GM23338 (cell line): Measurements from ENCODE around the gene ZFP36. TPM values are rescaled to one million over a fixed set of nuclear protein-coding genes. Genes with fewer than 3 reads are reported as not detected.

Experiments used
- ATAC-seq: fragments of 200-7000 bp; cut with Tn5 transposase; 3 replicates; pipeline ENCODE4 v1.9.1; 2020
- DNase-seq: peaks from one replicate; pipeline ENCODE4 v3.0.0-alpha.2; 2015; ENCODE audit warnings: low spot score
- H2AFZ ChIP-seq: fragments of 200-600 bp; sonication (generic); 2 replicates; pipeline ENCODE4 v1.8.0; 2016; ENCODE audit warnings: antibody characterized with exemption, mild to moderate bottlenecking, moderate library complexity
- H3F3A ChIP-seq: fragments of 200-600 bp; sonication (generic); replicated peaks from 2 replicates; pipeline ENCODE4 v1.8.0; 2017; ENCODE audit warnings: antibody characterized with exemption, mixed run types, low read depth
- H3K27ac ChIP-seq: fragments of 200-600 bp; sonication (generic); 2 replicates; pipeline ENCODE4 v1.6.1; 2016; ENCODE audit warnings: low read depth
- H3K27me3 ChIP-seq: fragments of 200-600 bp; sonication (generic); 2 replicates; pipeline ENCODE4 v1.8.0; 2016; ENCODE audit warnings: mild to moderate bottlenecking, mixed run types, moderate library complexity; ENCODE audit not compliant: insufficient read depth
- H3K36me3 ChIP-seq: fragments of 200-600 bp; sonication (generic); 2 replicates; pipeline ENCODE4 v1.8.0; 2016; ENCODE audit warnings: mild to moderate bottlenecking; ENCODE audit not compliant: insufficient read depth
- H3K4me1 ChIP-seq: fragments of 200-600 bp; sonication (generic); 2 replicates; pipeline ENCODE4 v1.8.0; 2016; ENCODE audit warnings: mild to moderate bottlenecking, moderate library complexity; ENCODE audit not compliant: insufficient read depth
- H3K4me2 ChIP-seq: fragments of 200-600 bp; sonication (generic); 2 replicates; pipeline ENCODE4 v1.7.1; 2017; ENCODE audit warnings: mixed run types
- H3K4me3 ChIP-seq: fragments of 200-600 bp; sonication (generic); 2 replicates; pipeline ENCODE4 v1.6.1; 2016; ENCODE audit warnings: mixed run types
- H3K79me2 ChIP-seq: fragments of 200-600 bp; sonication (generic); replicated peaks from 2 replicates; pipeline ENCODE4 v1.8.0; 2017; ENCODE audit warnings: mild to moderate bottlenecking; ENCODE audit not compliant: insufficient read depth
- H3K9me2 ChIP-seq: fragments of 200-600 bp; sonication (generic); 2 replicates; pipeline ENCODE4 v1.8.0; 2017; ENCODE audit not compliant: insufficient read depth
- H4K20me1 ChIP-seq: fragments of 200-600 bp; sonication (generic); replicated peaks from 2 replicates; pipeline ENCODE4 v1.8.0; 2017; ENCODE audit warnings: mild to moderate bottlenecking; ENCODE audit not compliant: insufficient read depth
- H3K27ac Mint-ChIP-seq: 2 replicates; pipeline ENCODE4 v1.8.0; 2020; ENCODE audit warnings: inconsistent platforms, mild to moderate bottlenecking, moderate library complexity, mixed read lengths
- H3K27me3 Mint-ChIP-seq: 3 replicates; pipeline ENCODE4 v1.8.0; 2022; ENCODE audit warnings: low read depth, mild to moderate bottlenecking, moderate library complexity, mixed read lengths, inconsistent platforms; ENCODE audit not compliant: insufficient read depth, poor library complexity
- H3K36me3 Mint-ChIP-seq: 3 replicates; pipeline ENCODE4 v1.8.0; 2021; ENCODE audit warnings: low read depth, mild to moderate bottlenecking, inconsistent platforms, moderate library complexity, mixed read lengths
- H3K4me1 Mint-ChIP-seq: 3 replicates; pipeline ENCODE4 v1.8.0; 2020; ENCODE audit warnings: mild to moderate bottlenecking, inconsistent platforms, mixed read lengths
- H3K4me3 Mint-ChIP-seq: 3 replicates; pipeline ENCODE4 v1.8.0; 2021; ENCODE audit warnings: moderate library complexity, mild to moderate bottlenecking, inconsistent platforms, mixed read lengths
- H3K9me3 Mint-ChIP-seq: 3 replicates; pipeline ENCODE4 v1.8.0; 2020; ENCODE audit warnings: moderate library complexity, mild to moderate bottlenecking, inconsistent platforms, mixed read lengths
- CREB1 ChIP-seq: fragments of 250-450 bp; sonication (Bioruptor Pico); IDR thresholded peaks from 2 replicates; pipeline ENCODE4 v1.5.0; 2020; ENCODE audit warnings: low read depth, mild to moderate bottlenecking, moderate library complexity
- JUNB ChIP-seq: IDR thresholded peaks from one replicate; pipeline ENCODE4 v1.6.1; 2016; ENCODE audit warnings: antibody characterized with exemption; ENCODE audit not compliant: unreplicated experiment
- POLR2AphosphoS5 ChIP-seq: IDR thresholded peaks from 2 replicates; pipeline ENCODE4 v1.6.1; 2016; ENCODE audit warnings: antibody characterized with exemption, low read depth
- polyA plus RNA-seq: library from polyadenylated mRNA; unstranded; fragments of >200 nt; fragmentation: Nextera tagmentation; extraction: Ambion mirVana; gene quantifications from 2 replicates; pipeline ENCODE4 v1.2.1, GENCODE V29; 2016
- total RNA-seq: library from RNA; depleted of rRNA; stranded (reverse); fragments of >200 nt; shearing (Covaris generic); gene quantifications from 2 replicates; pipeline ENCODE4 v1.2.3, GENCODE V29; 2014
- TF ChIP-seq, protein P1 (sequence below): fragments of 250-450 bp; sonication (Bioruptor Pico); IDR thresholded peaks from 2 replicates; pipeline ENCODE4 v1.5.0; 2020; ENCODE audit warnings: mild to moderate bottlenecking, moderate library complexity
- TF ChIP-seq, protein P2 (sequence below), 2 experiments: fragments of 200-600 bp in 1 of 2; sonication (generic) in 1 of 2; conservative IDR thresholded peaks; 2 replicates each; pipeline versions ENCODE4 v1.5.1 to v1.6.1; 2016 to 2017; ENCODE audit warnings: antibody characterized with exemption in 2 of 2, low read depth in 2 of 2, mild to moderate bottlenecking in 2 of 2, moderate library complexity in 1 of 2
- TF ChIP-seq, protein P3 (sequence below): IDR thresholded peaks from 2 replicates; pipeline ENCODE4 v1.6.1; 2016; ENCODE audit warnings: antibody characterized with exemption

Gene ZFP36
- total and polyA plus RNA-seq, 2 experiments from 2014 or later = 9.5 to 27.5 TPM

DNA sequence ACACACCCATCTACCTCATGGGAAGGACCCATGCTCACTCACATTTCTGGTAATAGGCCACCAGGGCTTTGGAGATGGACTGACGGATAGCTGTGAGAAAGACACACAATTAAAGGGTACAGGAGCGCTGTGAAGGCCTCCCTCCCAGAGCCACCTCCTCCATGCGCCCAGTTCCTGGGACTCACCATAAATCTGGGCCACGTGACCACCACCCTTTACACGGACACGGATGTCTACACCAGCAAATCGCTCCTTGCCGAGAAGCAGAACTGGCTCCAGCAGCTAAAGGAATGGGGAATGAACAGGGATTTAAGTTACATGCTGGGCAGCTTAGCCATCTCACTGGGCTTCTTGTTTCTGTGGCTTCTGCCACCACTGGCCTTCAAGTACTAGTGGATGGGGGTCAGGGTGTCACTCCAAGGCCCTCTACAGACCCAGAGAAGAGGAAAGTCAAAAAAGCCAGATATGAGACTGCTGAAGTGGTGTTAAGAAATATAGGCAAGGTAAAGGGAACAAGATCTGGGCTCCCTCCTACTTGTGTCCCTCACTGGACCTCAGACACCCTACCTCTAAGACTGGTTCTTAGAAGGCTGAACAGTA lies 26.9 kb downstream of the ZFP36 start (continued):
- TF ChIP-seq, protein P1, sequence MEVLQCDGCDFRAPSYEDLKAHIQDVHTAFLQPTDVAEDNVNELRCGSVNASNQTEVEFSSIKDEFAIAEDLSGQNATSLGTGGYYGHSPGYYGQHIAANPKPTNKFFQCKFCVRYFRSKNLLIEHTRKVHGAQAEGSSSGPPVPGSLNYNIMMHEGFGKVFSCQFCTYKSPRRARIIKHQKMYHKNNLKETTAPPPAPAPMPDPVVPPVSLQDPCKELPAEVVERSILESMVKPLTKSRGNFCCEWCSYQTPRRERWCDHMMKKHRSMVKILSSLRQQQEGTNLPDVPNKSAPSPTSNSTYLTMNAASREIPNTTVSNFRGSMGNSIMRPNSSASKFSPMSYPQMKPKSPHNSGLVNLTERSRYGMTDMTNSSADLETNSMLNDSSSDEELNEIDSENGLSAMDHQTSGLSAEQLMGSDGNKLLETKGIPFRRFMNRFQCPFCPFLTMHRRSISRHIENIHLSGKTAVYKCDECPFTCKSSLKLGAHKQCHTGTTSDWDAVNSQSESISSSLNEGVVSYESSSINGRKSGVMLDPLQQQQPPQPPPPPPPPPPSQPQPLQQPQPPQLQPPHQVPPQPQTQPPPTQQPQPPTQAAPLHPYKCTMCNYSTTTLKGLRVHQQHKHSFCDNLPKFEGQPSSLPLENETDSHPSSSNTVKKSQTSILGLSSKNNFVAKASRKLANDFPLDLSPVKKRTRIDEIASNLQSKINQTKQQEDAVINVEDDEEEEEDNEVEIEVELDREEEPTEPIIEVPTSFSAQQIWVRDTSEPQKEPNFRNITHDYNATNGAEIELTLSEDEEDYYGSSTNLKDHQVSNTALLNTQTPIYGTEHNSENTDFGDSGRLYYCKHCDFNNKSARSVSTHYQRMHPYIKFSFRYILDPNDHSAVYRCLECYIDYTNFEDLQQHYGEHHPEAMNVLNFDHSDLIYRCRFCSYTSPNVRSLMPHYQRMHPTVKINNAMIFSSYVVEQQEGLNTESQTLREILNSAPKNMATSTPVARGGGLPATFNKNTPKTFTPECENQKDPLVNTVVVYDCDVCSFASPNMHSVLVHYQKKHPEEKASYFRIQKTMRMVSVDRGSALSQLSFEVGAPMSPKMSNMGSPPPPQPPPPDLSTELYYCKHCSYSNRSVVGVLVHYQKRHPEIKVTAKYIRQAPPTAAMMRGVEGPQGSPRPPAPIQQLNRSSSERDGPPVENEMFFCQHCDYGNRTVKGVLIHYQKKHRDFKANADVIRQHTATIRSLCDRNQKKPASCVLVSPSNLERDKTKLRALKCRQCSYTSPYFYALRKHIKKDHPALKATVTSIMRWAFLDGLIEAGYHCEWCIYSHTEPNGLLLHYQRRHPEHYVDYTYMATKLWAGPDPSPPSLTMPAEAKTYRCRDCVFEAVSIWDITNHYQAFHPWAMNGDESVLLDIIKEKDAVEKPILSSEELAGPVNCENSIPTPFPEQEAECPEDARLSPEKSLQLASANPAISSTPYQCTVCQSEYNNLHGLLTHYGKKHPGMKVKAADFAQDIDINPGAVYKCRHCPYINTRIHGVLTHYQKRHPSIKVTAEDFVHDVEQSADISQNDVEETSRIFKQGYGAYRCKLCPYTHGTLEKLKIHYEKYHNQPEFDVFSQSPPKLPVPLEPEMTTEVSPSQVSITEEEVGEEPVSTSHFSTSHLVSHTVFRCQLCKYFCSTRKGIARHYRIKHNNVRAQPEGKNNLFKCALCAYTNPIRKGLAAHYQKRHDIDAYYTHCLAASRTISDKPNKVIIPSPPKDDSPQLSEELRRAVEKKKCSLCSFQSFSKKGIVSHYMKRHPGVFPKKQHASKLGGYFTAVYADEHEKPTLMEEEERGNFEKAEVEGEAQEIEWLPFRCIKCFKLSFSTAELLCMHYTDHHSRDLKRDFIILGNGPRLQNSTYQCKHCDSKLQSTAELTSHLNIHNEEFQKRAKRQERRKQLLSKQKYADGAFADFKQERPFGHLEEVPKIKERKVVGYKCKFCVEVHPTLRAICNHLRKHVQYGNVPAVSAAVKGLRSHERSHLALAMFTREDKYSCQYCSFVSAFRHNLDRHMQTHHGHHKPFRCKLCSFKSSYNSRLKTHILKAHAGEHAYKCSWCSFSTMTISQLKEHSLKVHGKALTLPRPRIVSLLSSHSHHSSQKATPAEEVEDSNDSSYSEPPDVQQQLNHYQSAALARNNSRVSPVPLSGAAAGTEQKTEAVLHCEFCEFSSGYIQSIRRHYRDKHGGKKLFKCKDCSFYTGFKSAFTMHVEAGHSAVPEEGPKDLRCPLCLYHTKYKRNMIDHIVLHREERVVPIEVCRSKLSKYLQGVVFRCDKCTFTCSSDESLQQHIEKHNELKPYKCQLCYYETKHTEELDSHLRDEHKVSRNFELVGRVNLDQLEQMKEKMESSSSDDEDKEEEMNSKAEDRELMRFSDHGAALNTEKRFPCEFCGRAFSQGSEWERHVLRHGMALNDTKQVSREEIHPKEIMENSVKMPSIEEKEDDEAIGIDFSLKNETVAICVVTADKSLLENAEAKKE (CRISPR knock-in tag) = no peak
- TF ChIP-seq, protein P2, sequence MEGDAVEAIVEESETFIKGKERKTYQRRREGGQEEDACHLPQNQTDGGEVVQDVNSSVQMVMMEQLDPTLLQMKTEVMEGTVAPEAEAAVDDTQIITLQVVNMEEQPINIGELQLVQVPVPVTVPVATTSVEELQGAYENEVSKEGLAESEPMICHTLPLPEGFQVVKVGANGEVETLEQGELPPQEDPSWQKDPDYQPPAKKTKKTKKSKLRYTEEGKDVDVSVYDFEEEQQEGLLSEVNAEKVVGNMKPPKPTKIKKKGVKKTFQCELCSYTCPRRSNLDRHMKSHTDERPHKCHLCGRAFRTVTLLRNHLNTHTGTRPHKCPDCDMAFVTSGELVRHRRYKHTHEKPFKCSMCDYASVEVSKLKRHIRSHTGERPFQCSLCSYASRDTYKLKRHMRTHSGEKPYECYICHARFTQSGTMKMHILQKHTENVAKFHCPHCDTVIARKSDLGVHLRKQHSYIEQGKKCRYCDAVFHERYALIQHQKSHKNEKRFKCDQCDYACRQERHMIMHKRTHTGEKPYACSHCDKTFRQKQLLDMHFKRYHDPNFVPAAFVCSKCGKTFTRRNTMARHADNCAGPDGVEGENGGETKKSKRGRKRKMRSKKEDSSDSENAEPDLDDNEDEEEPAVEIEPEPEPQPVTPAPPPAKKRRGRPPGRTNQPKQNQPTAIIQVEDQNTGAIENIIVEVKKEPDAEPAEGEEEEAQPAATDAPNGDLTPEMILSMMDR (conservative IDR thresholded peaks at IDR 0.05; ENCODE audit: low read depth in 2 of 2) = no peak

DNA sequence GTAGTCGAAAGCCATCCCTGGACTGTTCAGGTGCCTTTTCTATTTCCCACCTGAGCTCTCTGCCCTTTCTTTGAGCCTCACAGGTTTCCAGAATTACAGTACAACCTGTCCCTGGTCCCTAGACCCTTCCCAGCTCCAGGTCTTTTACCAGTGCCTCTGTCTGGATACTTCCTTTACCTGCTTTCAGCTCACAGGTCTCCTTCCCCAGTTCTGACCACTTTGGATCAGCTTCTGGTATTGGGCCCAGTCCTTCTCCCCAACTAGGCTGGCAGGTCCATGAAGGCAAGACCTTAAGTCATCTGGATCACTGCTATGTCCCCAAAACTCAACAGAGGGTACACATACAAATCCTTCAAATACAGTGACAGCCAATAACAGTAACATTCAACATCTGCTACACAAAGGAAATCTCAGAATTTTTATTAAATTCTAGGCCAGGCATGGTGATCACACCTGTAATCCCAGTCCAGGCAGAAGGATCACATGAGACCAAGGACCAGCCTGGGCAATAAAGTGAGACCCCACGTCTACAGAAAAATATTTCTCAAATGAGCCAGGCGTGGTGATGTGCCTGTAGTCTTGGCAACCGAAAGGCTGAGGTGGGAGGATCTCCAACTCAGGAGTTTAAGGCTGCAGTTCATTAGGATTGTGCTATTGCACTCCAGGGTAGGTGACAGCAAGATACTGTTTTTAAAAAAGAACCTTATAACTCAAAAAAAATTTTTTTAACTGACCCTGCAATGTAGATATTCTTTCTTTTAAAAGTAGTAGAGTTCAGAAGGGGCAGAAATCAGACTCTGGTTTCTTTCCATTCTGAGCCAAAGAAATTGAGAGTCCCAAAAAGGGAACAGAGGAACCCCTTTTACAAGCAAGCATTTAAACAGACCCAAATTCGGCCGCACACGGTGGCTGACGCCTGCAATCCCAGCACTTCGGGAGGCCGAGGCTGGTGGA lies 27.8 kb downstream of the ZFP36 start:
- peak overlapping the region; percentile 99 for H3K27ac Mint-ChIP-seq
- peak overlapping the region; percentile 100 for H3K27ac ChIP-seq
- peaks cover 27% of the 10 kb centered on the region for H3K79me2 ChIP-seq
- peaks cover 6% of the 10 kb centered on the region for H3K9me3 Mint-ChIP-seq
- H3K4me1 ChIP-seq = peaks cover 25% of the 10 kb centered on the region
- H3K36me3 ChIP-seq = peaks cover 34% of the 10 kb centered on the region
- H3K4me1 Mint-ChIP-seq = peaks cover 43% of the 10 kb centered on the region
- peak overlapping the region; percentile 100 for H3K4me3 ChIP-seq
- DNase-seq = no peak
- no peak for ATAC-seq
- peaks cover 51% of the 10 kb centered on the region for H3K27me3 Mint-ChIP-seq
- peaks cover 56% of the 10 kb centered on the region for H3K36me3 Mint-ChIP-seq
- peaks cover 23% of the 10 kb centered on the region for H4K20me1 ChIP-seq
- no peak overlapping the region for H2AFZ ChIP-seq
- peaks cover 49% of the 10 kb centered on the region for H3F3A ChIP-seq
- H3K4me3 Mint-ChIP-seq = peak overlapping the region; percentile 100
- peak overlapping the region; percentile 100 for H3K4me2 ChIP-seq
- no peaks in the 10 kb centered on the region for H3K27me3 ChIP-seq
- H3K9me2 ChIP-seq = no peaks in the 10 kb centered on the region
- TF ChIP-seq JUNB (no peak), POLR2AphosphoS5 (no peak; the same call in 1 of the 2 replicates), CREB1 (no peak)
- TF ChIP-seq, protein P3, sequence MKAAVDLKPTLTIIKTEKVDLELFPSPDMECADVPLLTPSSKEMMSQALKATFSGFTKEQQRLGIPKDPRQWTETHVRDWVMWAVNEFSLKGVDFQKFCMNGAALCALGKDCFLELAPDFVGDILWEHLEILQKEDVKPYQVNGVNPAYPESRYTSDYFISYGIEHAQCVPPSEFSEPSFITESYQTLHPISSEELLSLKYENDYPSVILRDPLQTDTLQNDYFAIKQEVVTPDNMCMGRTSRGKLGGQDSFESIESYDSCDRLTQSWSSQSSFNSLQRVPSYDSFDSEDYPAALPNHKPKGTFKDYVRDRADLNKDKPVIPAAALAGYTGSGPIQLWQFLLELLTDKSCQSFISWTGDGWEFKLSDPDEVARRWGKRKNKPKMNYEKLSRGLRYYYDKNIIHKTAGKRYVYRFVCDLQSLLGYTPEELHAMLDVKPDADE = no peak
